Keratinocyte (primary cell): Measurements from ENCODE around the gene SYVN1. TPM values are rescaled to one million over a fixed set of nuclear protein-coding genes. Genes with fewer than 3 reads are reported as not detected.

ENCODE experiments used
- DNase-seq: peaks from one replicate; pipeline ENCODE4 v3.0.0-alpha.2; 2011; ENCODE audit warnings: low read depth, missing footprints, low spot score
- FAIRE-seq: peaks from 2 replicates; lab custom pipeline; 2011; peaks lifted over from hg19 to GRCh38; lab: Jason Lieb, UNC
- H2AFZ ChIP-seq: 2 replicates; pipeline ENCODE4 v1.6.0; 2012; ENCODE audit warnings: low read length, control low read depth, inconsistent platforms; ENCODE audit not compliant: control insufficient read depth
- H3K27ac ChIP-seq: 2 replicates; pipeline ENCODE4 v1.5.1; 2011; ENCODE audit warnings: low read length; ENCODE audit not compliant: control insufficient read depth, insufficient read depth
- H3K27me3 ChIP-seq: 3 replicates; pipeline ENCODE4 v1.6.0; 2011; ENCODE audit warnings: low read length; ENCODE audit not compliant: control insufficient read depth, insufficient read depth; ENCODE audit errors: extremely low read depth
- H3K36me3 ChIP-seq, 2 experiments: 2 replicates in 1 of 2; 3 replicates in 1 of 2; pipeline ENCODE4 v1.5.1; 2011; ENCODE audit warnings: low read length in 2 of 2, mild to moderate bottlenecking in 1 of 2; ENCODE audit not compliant: control insufficient read depth in 2 of 2, insufficient read depth in 2 of 2; ENCODE audit errors: extremely low read depth in 1 of 2
- H3K4me1 ChIP-seq: 3 replicates; pipeline ENCODE4 v1.5.1; 2011; ENCODE audit warnings: low read length; ENCODE audit not compliant: control insufficient read depth, insufficient read depth; ENCODE audit errors: extremely low read depth
- H3K4me2 ChIP-seq: 3 replicates; pipeline ENCODE4 v1.6.0; 2011; ENCODE audit warnings: low read depth, low read length; ENCODE audit not compliant: control insufficient read depth, insufficient read depth; ENCODE audit errors: extremely low read depth
- H3K4me3 ChIP-seq, 3 experiments: fragments of 200-600 bp in 1 of 3; sonication (generic) in 1 of 3; 2 replicates in 2 of 3; 3 replicates in 1 of 3; pipeline ENCODE4 v1.5.1; 2011 to 2016; ENCODE audit warnings: low read length in 3 of 3, mild to moderate bottlenecking in 3 of 3, control low read depth in 2 of 3, inconsistent platforms in 1 of 3, low read depth in 1 of 3, mixed read lengths in 1 of 3, mixed run types in 1 of 3, moderate library complexity in 1 of 3; ENCODE audit not compliant: control insufficient read depth in 2 of 3, insufficient read depth in 2 of 3; ENCODE audit errors: extremely low read depth in 1 of 3
- H3K79me2 ChIP-seq: 2 replicates; pipeline ENCODE4 v1.6.0; 2012; ENCODE audit warnings: low read length; ENCODE audit not compliant: control insufficient read depth, insufficient read depth
- H3K9ac ChIP-seq: 3 replicates; pipeline ENCODE4 v1.6.0; 2011; ENCODE audit warnings: low read length; ENCODE audit not compliant: control insufficient read depth, insufficient read depth; ENCODE audit errors: extremely low read depth
- H3K9me1 ChIP-seq: 3 replicates; pipeline ENCODE4 v1.6.0; 2011; ENCODE audit warnings: low read length; ENCODE audit not compliant: control insufficient read depth, insufficient read depth; ENCODE audit errors: extremely low read depth
- H3K9me3 ChIP-seq: 2 replicates; pipeline ENCODE4 v1.5.1; 2012; ENCODE audit warnings: low read depth, low read length; ENCODE audit not compliant: control insufficient read depth
- H4K20me1 ChIP-seq: 3 replicates; pipeline ENCODE4 v1.6.0; 2011; ENCODE audit warnings: low read length; ENCODE audit not compliant: control insufficient read depth, insufficient read depth; ENCODE audit errors: extremely low read depth
- CTCF ChIP-seq, 3 experiments: IDR thresholded peaks in 1 of 3; conservative IDR thresholded peaks in 1 of 3; optimal IDR thresholded peaks in 1 of 3; 2 replicates in 2 of 3; 3 replicates in 1 of 3; pipeline versions ENCODE3 to v1.5.1; 2011; ENCODE audit warnings: low read length in 3 of 3, mild to moderate bottlenecking in 3 of 3, moderate library complexity in 2 of 3, control low read depth in 1 of 3, inconsistent platforms in 1 of 3; ENCODE audit not compliant: insufficient read depth in 2 of 3; ENCODE audit errors: extremely low read depth in 1 of 3
- EZH2 ChIP-seq: IDR thresholded peaks from one replicate; pipeline ENCODE4 v1.6.1; 2012; ENCODE audit warnings: inconsistent platforms, mild to moderate bottlenecking, low read length, moderate library complexity
- dilution Hi-C: fragments of 300-500 bp; cut with MboI; formaldehyde crosslinking; loops from one replicate; pipeline ENCODE4 v1.7.0; 2020; ENCODE audit warnings: low sequenced_read_pairs; ENCODE audit not compliant: extremely low pct_ligation_motif_present
- polyA plus RNA-seq, 5 experiments: library from polyadenylated mRNA; depleted of rRNA in 3 of 5; stranded (reverse) in 3 of 5; stranded (forward) in 1 of 5; unstranded in 1 of 5; fragments of >200 nt; gene quantifications; 1 replicate in 1 of 5; 2 replicates in 3 of 5; 3 replicates in 1 of 5; pipeline versions ENCODE4 v1.2.1 to v1.2.3, GENCODE V29; 2011 to 2012; ENCODE audit warnings: missing spikeins in 2 of 5, low read depth in 1 of 5, low replicate concordance in 1 of 5

The SYVN1 gene
- polyA plus RNA-seq, 1 donor (not counting 4 experiments of a cell fraction or from before 2014, with no cell fraction given) = 10.8 TPM

DNA sequence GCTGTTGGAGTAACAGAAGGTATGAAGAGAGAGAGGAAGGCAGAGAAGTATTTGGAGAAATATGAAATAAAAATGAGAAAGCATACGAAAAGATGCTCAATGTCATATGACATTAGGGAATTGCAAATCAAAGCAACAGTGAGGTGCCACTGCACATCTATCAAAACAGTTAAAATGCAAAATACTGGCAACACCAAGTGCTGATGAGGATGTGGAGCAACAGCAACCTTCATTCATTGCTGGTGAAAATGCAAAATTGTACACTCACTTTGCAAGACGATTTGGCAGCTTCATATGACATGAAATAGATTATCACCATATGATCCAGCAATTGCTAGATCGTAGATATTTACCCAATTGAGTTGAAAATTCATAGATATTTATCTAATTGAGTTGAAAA lies 26.3 kb upstream of the SYVN1 start:
- H3K4me1 ChIP-seq = no peaks in the 10 kb centered on the region
- FAIRE-seq (no peak), DNase-seq (no peak)
- no peak overlapping the region for H3K9ac ChIP-seq
- H3K4me3 ChIP-seq = no peak overlapping the region
- dilution Hi-C loops = no loop called here
- no peak overlapping the region for H3K4me2 ChIP-seq
- H3K79me2 ChIP-seq = no peaks in the 10 kb centered on the region
- TF ChIP-seq EZH2 (no peak), CTCF (optimal IDR thresholded peaks at IDR 0.05 in 1 of 3, IDR thresholded peaks at IDR 0.05 in 1 of 3, conservative IDR thresholded peaks at IDR 0.05 in 1 of 3; ENCODE audit: extremely low read depth in 1 of 3, insufficient read depth in 2 of 3, low read length in 3 of 3) (no peak)
- H4K20me1 ChIP-seq = no peaks in the 10 kb centered on the region
- H2AFZ ChIP-seq = no peak overlapping the region
- H3K27me3 ChIP-seq = no peaks in the 10 kb centered on the region
- H3K36me3 ChIP-seq = no peaks in the 10 kb centered on the region
- H3K9me3 ChIP-seq = no peaks in the 10 kb centered on the region
- no peak overlapping the region for H3K27ac ChIP-seq
- H3K9me1 ChIP-seq = no peaks in the 10 kb centered on the region

GRCh38 chr11:65159012-65159411 lies 24.7 kb upstream of the SYVN1 start:
- dilution Hi-C loops = no loop called here
- no peak for DNase-seq
- TF ChIP-seq EZH2 (no peak), CTCF (optimal IDR thresholded peaks at IDR 0.05 in 1 of 3, IDR thresholded peaks at IDR 0.05 in 1 of 3, conservative IDR thresholded peaks at IDR 0.05 in 1 of 3; ENCODE audit: extremely low read depth in 1 of 3, insufficient read depth in 2 of 3, low read length in 3 of 3) (no peak)

More at GRCh38 chr11:65159012-65159411, 24.7 kb upstream of the SYVN1 start:
- Histone ChIP-seq H3K9me3 (no peaks in the 10 kb centered on the region), H3K4me2 (no peak overlapping the region), H3K9me1 (no peaks in the 10 kb centered on the region), H4K20me1 (no peaks in the 10 kb centered on the region), H3K27ac (no peak overlapping the region), H3K4me3 (no peak overlapping the region), H3K79me2 (no peaks in the 10 kb centered on the region), H3K27me3 (no peaks in the 10 kb centered on the region), H3K36me3 (no peaks in the 10 kb centered on the region), H2AFZ (no peak overlapping the region), H3K9ac (no peak overlapping the region), H3K4me1 (no peaks in the 10 kb centered on the region)
- no peak for FAIRE-seq
